ELF-1 (cell line): ENCODE measurements around the gene METTL24.

Experiments used
- DNase-seq: peaks from one replicate; pipeline ENCODE4 v3.0.0-alpha.2; 2016; ENCODE audit warnings: low read depth, low spot score

Gene METTL24

DNA sequence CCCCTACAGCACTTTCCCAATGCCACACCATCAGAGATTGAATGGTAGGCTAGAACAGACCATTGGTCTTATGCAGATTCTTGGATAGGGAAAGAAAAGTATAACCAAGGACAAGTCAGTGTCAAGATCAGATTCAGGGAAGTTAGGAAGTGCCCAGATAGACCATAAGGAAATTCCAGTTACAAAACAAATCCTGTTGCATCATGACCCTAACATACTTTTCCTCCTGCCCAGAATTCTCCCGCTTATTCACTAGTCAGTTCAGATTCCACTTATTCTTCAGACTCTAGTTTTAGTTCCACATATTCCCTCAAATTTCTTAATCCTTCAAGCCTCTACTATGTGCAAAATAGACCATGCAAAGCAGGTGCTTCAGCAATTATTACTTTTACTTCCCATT, 20.7 kb downstream of the METTL24 start:
- DNase-seq = no peak

DNA sequence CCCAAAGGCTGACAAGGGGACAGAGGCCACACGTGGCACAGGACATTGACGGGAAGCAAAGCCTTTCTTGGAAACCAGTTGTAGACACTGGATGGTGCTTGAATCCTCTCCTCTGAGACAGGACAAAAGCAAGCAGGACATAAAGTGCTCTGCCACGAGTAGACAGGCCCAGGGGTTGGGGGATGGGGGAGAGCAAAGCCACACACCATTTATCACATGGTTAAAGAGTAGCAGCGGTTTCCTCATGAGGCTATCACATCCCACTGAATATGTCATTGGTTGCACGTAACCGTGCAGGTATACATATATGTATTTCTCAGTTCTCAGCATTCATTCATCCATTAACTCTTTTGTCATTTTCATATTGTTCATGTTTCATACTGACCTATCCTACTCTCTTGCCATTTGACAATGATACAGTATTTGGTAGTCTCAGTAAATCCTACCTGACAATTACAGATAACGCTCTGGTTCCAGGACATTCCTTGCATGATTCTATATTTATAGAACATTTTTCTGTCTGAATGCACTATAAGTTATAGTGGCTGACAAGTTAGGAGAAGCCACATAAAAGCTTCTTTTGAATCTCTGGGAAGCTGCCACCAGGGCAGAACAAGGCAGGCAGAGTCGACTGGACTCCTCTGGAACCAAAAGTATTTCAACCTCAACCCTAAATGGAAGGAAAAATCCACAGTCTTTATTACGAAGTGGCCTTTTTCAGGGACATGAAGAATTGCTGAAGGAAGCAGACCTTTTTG, 23.5 kb downstream of the METTL24 start:
- DNase-seq = no peak

DNA sequence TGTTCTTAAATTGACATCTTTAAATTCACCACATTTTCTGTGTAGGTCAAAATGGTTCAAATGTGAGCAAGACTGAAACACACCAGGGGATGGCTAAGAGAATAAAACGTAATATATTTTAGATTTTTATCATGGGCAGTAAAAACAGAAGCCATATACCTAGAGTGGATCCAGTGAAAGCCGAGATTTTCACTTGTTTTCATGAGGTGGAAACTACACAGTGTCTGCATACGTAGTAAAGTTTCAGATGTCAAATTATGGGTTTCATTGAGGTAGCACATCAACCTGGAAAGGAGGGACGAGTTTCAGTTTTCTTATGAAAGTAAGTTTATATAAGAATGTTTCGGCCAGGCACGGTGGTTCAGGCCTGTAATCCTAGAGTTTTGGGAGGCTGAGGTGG, 25.9 kb downstream of the METTL24 start:
- no peak for DNase-seq

DNA sequence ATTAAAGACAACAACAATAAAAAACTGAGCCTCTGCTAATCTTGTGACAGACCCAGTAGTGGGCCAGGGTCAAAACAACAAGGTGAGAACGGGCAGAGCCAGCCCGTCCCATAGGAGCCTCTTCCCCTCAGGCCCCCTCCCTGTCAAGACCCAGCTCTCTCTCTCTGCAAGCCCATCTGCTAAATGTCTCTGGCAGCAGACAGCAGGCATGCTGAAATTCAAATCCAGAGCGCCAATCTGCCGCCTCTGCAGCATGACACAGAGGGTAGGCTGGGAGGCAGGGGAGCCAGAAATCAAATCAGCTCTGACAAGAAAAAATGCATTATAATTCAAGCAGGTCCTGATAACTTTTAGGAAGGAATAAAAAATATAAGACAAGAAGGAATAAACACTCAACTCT, 26.3 kb downstream of the METTL24 start:
- DNase-seq = peak; percentile 79

DNA sequence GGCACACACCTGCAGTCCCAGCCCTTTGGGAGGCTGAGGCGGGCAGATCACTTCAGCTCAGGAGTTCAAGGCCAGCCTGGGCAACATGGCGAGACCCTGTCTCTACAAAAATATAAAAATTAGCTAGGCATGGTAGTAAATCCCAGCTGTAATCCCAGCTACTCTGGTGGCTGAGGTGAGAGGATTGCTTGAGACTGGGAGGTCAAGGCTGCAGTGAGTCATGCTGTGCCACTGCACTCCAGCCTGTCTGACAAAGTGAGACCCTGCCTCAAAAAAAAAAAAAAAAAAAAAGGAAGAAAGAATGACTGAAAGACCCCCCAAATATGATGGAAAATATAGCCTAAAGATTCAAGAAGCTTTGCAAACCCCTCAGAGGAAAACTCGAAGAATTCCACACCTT, 26.8 kb downstream of the METTL24 start:
- no peak for DNase-seq

DNA sequence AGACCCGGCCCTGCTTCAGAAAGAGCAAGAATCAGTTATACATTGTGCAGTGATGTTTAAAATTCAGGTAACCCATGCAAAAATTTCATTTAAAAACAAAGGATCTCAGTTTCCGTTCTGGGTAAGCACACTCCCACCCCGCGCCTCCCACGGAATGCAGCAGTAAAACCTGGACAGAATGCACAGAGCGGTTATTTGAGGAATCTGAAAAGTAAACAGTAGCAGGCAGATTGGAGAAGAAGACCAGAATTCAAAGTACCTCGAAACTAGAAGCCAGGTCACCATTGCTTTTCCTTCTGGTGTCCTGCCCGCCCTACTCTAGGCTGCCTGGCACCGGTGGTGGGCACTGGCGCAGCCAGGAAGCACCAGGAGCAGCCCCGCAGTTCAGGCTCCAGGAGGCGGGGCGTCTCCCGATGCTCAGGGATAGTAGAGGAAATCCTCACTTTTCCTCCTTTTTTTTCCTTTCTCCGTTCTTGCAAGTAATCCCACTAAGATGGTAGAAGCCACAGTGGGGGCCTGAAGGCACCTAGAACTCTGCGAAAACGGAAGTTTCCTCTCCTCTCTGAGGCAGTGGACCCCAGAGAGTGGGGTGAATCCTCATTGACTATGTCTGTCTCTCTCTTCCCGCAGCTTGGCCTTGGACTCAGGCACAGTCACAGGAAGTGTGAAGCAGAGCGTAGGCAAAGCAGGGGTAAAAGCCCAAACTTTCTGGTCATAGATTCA, 28.3 kb downstream of the METTL24 start:
- no peak for DNase-seq

DNA sequence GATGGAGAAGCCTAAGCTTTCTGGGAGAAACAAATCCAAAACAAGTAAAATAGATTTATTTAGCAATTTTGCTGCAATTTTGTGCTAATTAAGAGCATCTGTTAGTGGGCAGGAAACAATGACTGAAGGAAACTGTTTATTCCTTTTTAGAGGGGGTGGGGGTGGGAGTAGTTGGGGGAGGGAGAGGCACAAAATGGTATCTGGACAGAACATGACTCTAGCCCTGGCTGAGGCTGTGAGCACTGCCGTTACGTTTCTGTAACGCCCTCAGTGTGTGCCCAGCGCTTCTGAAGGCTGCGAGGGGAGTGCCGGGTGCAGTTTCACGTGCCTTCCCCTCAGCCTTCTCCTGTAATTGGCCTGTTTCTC, 28.8 kb downstream of the METTL24 start:
- DNase-seq = no peak

DNA sequence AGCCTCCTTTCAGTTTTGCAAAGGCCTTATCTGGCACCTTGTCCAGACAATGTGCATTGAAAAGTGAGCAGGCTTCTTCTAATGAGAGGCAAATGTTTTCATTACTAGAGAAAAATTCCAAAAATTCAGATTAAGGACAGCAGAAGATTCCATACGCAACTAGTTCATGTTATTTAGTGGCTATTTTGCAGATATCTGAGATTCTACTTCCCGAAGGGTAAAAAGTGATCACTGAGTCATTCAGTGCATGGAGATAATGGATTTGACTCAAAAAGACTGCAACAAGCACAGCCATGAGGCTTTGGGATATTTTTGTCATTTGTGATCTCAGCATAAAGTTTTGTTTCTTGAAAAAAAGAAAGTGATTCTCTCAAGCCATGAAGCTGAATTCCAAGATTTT, 29.9 kb downstream of the METTL24 start:
- no peak for DNase-seq

DNA sequence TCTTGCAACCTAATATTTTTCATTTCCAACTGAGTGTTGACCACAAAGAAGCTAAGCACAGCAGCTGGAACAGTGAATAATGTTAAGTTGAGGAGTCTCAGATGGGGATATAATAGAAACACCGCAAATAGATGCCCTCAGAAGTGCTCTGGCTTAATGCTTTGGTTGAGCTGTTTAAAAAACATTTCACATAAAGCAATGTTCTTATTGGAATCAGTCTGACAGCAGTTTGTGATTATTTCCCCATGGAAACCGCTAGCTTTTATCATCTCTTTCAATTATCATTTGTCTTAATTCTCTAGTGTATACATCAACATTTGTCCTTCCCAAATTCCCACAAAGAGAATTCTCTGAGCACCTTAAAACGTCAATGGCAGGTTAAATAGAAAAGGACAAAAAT, 30.8 kb downstream of the METTL24 start:
- no peak for DNase-seq

DNA sequence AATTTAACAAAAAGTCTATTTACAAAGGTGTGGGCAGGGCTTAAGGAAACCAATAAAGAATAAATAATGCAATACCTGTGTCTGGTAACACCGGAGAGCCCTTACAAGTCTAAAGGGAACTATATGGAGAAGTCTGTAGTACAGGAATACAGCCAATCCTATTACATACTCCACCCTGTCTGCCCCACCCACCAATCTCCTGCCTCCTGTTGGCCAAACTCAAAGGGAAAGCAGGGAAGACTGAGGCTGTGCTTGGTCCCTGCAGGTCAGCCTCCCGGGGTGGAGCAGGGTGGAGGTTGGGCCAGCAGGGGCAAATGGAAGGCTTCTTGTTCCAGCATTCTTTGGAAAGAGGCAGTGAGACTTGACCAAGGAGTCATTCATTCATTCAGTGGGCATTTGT, 31.5 kb downstream of the METTL24 start:
- no peak for DNase-seq

DNA sequence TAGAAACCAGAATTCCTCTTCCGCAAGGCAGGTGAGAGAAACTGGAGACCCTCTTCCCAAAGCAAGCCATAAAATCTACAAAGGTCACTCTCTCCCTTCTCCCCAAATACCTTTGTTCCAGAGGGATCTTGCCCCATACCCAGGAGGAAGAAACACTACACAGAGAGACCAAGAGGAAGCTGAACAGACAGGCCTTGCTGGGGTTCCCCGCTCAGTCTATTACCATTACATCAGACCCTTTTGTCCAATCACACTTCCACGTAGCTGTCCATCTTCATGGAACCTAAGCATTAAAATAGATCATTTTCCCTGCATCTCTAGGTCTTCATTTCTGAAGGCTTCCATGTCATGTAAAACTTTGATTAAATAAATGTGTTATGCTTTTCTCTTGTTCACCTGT, 32.1 kb downstream of the METTL24 start:
- DNase-seq = no peak

DNA sequence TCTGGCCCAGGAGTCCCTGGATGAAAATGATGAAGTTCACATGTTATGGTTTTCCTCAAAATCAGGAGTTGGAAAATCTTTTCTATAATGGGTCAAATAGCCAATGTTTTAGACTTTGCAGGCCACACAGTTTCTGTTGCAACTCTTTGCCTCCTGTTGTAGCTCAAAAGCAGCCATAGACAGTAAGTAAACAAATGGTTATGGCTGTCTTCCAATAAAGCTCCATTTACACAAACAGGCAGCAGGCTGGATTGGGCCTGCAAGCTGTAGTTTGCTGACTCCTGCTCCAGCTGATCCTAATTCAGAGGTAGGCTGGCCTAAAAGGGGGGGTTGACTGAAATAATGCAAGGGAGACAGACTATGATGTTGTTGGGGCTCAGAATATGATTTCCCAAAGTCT, 33.0 kb downstream of the METTL24 start:
- no peak for DNase-seq

DNA sequence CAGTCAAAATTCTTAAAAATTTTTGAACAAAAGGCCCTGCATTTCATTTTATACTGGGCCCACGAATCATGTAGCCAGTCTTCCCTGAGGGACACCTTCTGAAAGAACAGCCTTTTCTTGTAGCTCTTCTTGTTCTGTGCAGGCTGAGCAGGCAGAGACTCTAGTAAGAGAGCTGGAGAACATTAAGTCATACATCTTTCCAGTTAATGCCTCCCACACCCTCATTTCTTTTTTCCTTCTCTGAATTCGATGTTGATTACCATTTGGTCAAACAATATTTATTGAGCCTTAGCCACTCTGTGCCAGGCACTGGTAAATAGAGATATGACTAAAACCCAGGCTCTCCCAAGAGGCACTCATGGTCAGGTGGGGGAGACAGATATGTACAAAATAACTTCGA, 33.6 kb downstream of the METTL24 start:
- DNase-seq = no peak

DNA sequence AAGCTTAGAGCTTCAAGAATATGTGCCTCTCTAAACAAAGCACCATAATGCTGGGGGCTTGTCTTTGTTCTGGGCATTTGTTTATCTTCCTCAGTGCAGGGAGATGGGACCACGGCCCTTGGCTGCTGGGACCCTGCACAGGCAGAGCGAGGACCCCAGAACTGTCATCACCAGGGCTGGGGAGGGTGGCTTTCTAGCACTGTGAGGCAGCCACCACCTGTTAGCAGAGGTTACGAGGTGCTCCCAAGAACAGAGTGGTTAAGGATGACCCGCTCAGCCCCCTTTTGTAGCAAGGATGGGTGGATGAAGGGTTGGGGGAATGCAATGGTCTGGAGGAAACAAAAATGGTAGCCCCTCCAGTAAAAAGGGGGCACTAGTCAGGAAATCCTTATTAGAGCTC, 34.9 kb downstream of the METTL24 start:
- no peak for DNase-seq

DNA sequence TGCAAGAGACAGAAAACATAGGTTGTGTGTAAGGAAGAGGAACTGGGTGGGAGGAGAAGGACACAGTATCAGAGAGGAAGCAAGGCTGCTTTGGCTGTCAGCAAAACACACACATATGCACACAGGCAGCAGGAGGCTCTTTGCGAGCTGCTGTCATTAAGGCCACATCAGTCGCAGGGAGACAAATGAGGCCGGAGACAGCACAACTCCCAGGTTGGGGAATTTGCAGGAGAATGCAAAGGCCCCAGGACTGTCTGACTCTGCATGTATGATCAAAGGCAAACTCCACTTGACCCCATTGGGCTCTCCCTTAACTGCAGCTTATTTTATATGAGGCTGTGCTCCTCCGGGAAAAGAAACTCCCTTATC, 35.3 kb downstream of the METTL24 start:
- peak; percentile 89 for DNase-seq

DNA sequence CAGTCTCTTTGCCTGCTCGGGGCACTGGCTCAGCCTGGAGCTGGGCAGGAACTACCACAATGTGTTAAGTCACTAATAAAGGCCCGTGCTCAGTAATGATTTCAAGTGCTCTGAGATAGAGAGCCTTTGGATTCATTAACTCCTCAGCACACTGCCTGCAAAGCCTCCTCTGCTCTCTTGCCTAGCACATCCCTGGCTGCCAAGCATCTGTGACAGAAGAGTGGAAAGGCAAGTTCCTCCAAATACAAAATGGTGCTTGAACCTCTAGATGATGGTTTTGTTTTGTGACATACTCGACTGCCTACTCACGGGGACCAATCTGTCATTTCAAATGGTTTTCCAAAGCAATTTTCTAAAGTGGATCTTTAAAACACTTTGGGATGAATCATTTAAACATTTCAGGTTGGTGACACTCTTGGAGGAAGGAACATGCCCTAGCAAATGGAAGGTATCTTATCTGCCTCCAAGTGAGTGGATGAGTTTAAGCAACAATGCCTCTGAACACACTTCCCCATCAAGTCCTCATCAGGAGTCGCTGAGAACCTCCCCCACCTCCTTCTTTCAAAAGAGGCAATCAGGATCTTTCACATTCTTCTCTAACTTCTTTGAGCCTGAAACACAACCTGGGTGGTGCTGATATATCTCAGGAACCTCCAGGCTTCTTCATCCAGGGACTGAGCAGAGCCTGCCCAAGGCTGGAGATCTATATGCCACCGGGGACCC, 35.8 kb downstream of the METTL24 start:
- no peak for DNase-seq

DNA sequence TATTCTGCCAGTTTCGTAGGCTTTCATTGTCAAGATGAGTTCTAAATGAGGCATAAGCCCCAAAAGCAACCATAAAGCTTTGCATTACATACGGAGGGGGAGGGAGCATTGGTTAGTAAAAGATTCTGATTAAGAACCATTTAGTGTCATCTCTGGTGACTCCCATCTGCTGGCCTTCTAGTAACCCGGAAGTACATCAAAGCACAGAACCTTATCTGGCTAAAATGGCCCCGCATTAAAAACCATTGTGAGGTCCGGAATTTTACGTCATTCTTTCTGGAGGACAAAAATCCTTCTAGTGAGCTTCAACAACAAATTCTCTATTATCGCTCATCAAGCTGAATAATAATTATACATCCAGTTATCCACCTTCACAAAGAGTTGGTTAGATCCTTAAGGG, 37.8 kb downstream of the METTL24 start:
- DNase-seq = no peak

DNA sequence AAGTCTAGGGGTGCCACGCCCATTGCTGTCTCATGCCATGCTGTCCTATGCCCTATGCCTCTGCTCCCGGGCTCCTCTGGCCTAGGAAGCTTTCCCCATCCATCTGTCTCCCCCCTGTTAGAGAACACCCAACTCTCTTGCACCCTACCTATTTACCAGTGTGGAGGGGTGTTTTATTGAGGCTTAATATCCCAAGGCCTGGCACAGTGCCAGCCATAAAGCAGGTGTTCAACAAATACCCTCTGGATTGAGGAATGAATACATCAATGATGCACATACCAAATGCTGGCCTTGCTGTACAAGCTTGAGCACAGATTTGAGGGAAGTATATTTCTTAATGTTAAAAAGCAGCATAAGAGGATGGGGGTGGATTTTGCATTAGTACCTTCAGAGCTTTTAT, 38.3 kb downstream of the METTL24 start:
- no peak for DNase-seq

DNA sequence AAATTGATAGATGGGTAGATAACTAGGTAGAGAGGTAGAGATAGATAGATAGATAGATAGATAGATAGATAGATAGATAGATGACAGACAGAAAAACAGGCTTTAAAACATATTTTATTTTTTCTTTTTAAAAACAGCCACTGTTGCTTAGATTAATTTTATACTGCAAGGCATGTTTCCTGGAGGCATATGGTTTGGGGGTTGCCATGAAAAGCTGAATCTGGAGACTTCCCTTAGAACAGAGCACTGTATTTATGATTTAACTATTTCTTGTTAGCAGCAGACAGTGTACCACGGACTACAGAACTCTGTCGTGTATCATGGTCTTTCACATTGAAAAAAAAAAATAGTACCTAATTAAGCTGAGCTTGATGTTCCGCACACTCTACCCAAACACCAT, 38.8 kb downstream of the METTL24 start:
- no peak for DNase-seq

DNA sequence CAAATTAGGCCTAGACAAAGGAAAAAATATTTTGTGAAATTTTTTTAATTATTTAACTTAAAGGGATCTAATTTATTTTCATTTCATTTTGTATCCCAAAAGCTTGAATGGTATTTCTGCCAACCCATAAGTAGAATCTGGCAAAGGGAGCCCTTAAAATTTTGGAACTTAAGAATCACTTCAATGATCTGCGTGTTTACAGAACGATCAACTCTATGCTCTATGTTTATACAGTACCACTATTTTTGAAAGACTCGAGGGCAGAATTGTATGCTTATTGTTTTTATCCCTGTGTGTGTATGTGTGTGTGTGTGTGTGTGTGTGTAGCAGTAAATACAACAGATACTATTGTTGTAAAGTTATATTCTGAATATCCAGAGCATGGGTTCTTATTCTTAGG, 39.2 kb downstream of the METTL24 start:
- no peak for DNase-seq

DNA sequence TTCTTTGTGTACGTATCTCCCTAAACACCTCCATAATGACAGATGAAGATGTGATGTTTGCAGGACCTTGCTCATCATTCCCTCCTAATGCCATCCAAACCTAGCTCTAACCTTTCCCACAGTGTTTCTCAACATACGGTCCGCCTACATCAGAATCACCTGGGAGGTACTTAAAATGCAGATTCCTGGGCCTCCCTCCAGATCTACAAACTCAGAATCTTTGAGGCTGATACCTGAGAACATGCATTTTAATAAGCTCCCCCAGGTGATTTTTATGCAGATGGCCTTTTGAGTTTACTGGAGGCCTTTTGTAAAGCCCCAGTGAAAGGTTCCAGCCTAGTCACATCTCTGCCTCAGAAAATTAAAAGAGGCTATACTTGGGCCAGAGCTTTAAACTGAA, 40.5 kb downstream of the METTL24 start:
- no peak for DNase-seq

DNA sequence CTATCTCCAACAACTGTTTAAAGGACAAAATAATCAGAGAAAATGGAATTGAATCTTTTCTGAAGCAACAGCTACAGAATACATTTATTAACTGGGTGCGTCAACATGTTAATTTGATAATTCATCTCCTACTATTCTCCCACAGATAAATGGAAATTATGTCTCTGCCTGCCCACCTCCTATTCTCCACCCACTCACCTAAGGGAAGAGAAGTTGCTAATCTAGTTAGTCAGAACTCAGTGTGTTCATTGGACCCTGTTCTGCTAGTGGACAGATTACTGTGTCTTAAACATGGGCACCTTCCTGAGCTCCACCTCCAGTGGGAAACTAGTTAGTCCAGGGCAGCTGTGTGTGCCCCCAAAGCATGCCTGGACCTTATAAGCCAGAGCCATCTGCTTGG, 41.0 kb downstream of the METTL24 start:
- no peak for DNase-seq

DNA sequence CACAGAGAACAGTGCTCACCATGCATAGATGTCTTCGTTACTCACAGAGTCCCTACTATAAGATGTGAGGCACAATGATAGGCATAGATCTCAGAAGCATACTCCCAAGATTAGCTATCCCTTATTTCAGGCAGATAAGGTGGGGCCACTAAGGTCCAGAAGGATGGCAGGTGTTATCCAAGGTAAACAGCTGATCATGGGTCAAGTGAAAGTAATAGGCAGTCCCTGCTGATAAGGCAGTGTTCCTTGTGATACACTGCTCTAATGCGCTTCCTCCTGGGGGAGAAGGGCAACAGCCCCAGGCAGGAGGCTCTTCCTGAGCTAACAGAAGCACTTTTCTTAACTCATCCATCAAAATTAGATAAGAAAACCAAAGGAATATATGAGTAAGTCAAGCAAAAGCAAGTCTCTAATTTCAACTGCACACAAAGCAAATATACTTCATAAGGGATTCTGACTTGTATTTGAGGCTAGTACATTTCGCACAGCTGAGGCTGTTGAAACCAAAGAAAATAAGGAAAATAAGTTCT, 42.2 kb downstream of the METTL24 start:
- no peak for DNase-seq
